HEK293 (cell line): ENCODE measurements around the gene PRPF8.
A peak's percentile ranks its signal among the peaks of the same experiment; 100 is the strongest.

ENCODE experiments used
- BCL11A ChIP-seq: fragments of 450-650 bp; formaldehyde crosslinking; IDR thresholded peaks from 2 replicates; pipeline ENCODE4 v1.5.1; 2016; ENCODE audit warnings: low read depth, missing biosample characterization, missing genetic modification characterization
- GFI1B ChIP-seq: fragments of 450-650 bp; formaldehyde crosslinking; IDR thresholded peaks from 2 replicates; pipeline ENCODE4 v1.5.1; 2016; ENCODE audit warnings: missing biosample characterization, missing genetic modification characterization
- HOXA7 ChIP-seq: sonication (generic); formaldehyde crosslinking; IDR thresholded peaks from 2 replicates; pipeline ENCODE4 v1.8.1; 2022; ENCODE audit warnings: missing genetic modification reagents, borderline replicate concordance
- HOXC10 ChIP-seq: sonication (generic); formaldehyde crosslinking; IDR thresholded peaks from 2 replicates; pipeline ENCODE4 v1.8.1; 2023; ENCODE audit warnings: mild to moderate bottlenecking, missing genetic modification reagents
- OSR2 ChIP-seq: fragments of 450-650 bp; formaldehyde crosslinking; IDR thresholded peaks from 2 replicates; pipeline ENCODE4 v1.5.1; 2016; ENCODE audit warnings: missing biosample characterization, missing genetic modification characterization
- PATZ1 ChIP-seq: fragments of 450-650 bp; formaldehyde crosslinking; IDR thresholded peaks from 2 replicates; pipeline ENCODE4 v1.5.1; 2016; ENCODE audit warnings: missing biosample characterization, missing genetic modification characterization
- RBAK ChIP-seq: fragments of 450-650 bp; formaldehyde crosslinking; IDR thresholded peaks from 2 replicates; pipeline ENCODE4 v1.5.1; 2016; ENCODE audit warnings: missing biosample characterization, missing genetic modification characterization
- REPIN1 ChIP-seq: fragments of 450-650 bp; formaldehyde crosslinking; IDR thresholded peaks from 2 replicates; pipeline ENCODE4 v1.5.1; 2017; ENCODE audit warnings: missing biosample characterization, missing genetic modification characterization, low read depth
- TCF7L2 ChIP-seq: IDR thresholded peaks from 2 replicates; pipeline ENCODE4 v1.6.1; 2011; ENCODE audit warnings: low read depth, mild to moderate bottlenecking, inconsistent platforms, low read length, moderate library complexity, borderline replicate concordance
- YY1 ChIP-seq: fragments of 450-650 bp; formaldehyde crosslinking; IDR thresholded peaks from 2 replicates; pipeline ENCODE4 v1.5.1; 2018; ENCODE audit warnings: missing biosample characterization, missing genetic modification characterization
- ZBTB10 ChIP-seq: fragments of 450-650 bp; formaldehyde crosslinking; IDR thresholded peaks from 2 replicates; pipeline ENCODE4 v1.5.1; 2016; ENCODE audit warnings: missing biosample characterization, missing genetic modification characterization
- ZBTB26 ChIP-seq: fragments of 450-650 bp; formaldehyde crosslinking; optimal IDR thresholded peaks from 2 replicates; pipeline ENCODE3; 2016; ENCODE audit warnings: missing biosample characterization, mild to moderate bottlenecking, missing genetic modification characterization
- ZBTB8A ChIP-seq: fragments of 450-650 bp; formaldehyde crosslinking; IDR thresholded peaks from 2 replicates; pipeline ENCODE4 v1.5.1; 2016; ENCODE audit warnings: missing biosample characterization, missing genetic modification characterization
- ZNF114 ChIP-seq: fragments of 450-650 bp; formaldehyde crosslinking; IDR thresholded peaks from 2 replicates; pipeline ENCODE4 v1.5.0; 2017; ENCODE audit warnings: missing biosample characterization, missing genetic modification characterization
- ZNF121 ChIP-seq: fragments of 450-650 bp; formaldehyde crosslinking; IDR thresholded peaks from 2 replicates; pipeline ENCODE4 v1.5.1; 2016; ENCODE audit warnings: missing biosample characterization, missing genetic modification characterization
- ZNF248 ChIP-seq: fragments of 450-650 bp; formaldehyde crosslinking; IDR thresholded peaks from 2 replicates; pipeline ENCODE4 v1.5.1; 2017; ENCODE audit warnings: missing biosample characterization, missing genetic modification characterization
- ZNF341 ChIP-seq: fragments of 450-650 bp; formaldehyde crosslinking; IDR thresholded peaks from 2 replicates; pipeline ENCODE4; 2016; ENCODE audit warnings: low read depth, missing biosample characterization, missing genetic modification characterization
- ZNF354C ChIP-seq: fragments of 450-650 bp; formaldehyde crosslinking; IDR thresholded peaks from 2 replicates; pipeline ENCODE4 v1.5.1; 2016; ENCODE audit warnings: missing biosample characterization, missing genetic modification characterization, low read depth, borderline replicate concordance
- ZNF416 ChIP-seq: fragments of 450-650 bp; formaldehyde crosslinking; IDR thresholded peaks from 2 replicates; pipeline ENCODE4 v1.5.1; 2016; ENCODE audit warnings: missing biosample characterization, missing genetic modification characterization
- ZNF488 ChIP-seq: fragments of 450-650 bp; formaldehyde crosslinking; IDR thresholded peaks from 2 replicates; pipeline ENCODE4 v1.5.1; 2016; ENCODE audit warnings: missing biosample characterization, missing genetic modification characterization
- ZNF518A ChIP-seq: fragments of 450-650 bp; formaldehyde crosslinking; conservative IDR thresholded peaks from 2 replicates; pipeline ENCODE4 v1.5.1; 2016; ENCODE audit warnings: low read depth, missing biosample characterization, missing genetic modification characterization
- ZNF529 ChIP-seq: fragments of 450-650 bp; formaldehyde crosslinking; IDR thresholded peaks from 2 replicates; pipeline ENCODE4 v1.5.1; 2017; ENCODE audit warnings: missing genetic modification characterization, missing biosample characterization; ENCODE audit not compliant: insufficient replicate concordance
- ZNF560 ChIP-seq: fragments of 450-650 bp; formaldehyde crosslinking; IDR thresholded peaks from 2 replicates; pipeline ENCODE4 v1.5.1; 2017; ENCODE audit warnings: missing biosample characterization, missing genetic modification characterization, borderline replicate concordance
- ZNF600 ChIP-seq: fragments of 450-650 bp; formaldehyde crosslinking; IDR thresholded peaks from 2 replicates; pipeline ENCODE4 v1.5.1; 2016; ENCODE audit warnings: missing biosample characterization, missing genetic modification characterization
- ZNF624 ChIP-seq: fragments of 450-650 bp; formaldehyde crosslinking; IDR thresholded peaks from 2 replicates; pipeline ENCODE4 v1.5.1; 2017; ENCODE audit warnings: missing biosample characterization, missing genetic modification characterization
- ZNF707 ChIP-seq: fragments of 450-650 bp; formaldehyde crosslinking; IDR thresholded peaks from 2 replicates; pipeline ENCODE4 v1.5.1; 2016; ENCODE audit warnings: missing biosample characterization, missing genetic modification characterization
- ZSCAN16 ChIP-seq: fragments of 450-650 bp; formaldehyde crosslinking; IDR thresholded peaks from 2 replicates; pipeline ENCODE4 v1.5.1; 2016; ENCODE audit warnings: missing biosample characterization, missing genetic modification characterization
- ZSCAN30 ChIP-seq: fragments of 450-650 bp; IDR thresholded peaks from 2 replicates; pipeline ENCODE4 v1.5.1; 2018; ENCODE audit warnings: missing biosample characterization, mild to moderate bottlenecking, missing genetic modification characterization, moderate library complexity

The PRPF8 gene

GRCh38 chr17:1716912-1717695, 32.4 kb upstream of the PRPF8 start (continued):
- TF ChIP-seq ZNF488 (tag by site-specific recombination) = no peak
- TF ChIP-seq ZNF114 (tag by site-specific recombination) = no peak
- peak; percentile 30; the same call in 1 of the 2 replicates for TF ChIP-seq TCF7L2
- no peak for TF ChIP-seq OSR2
- no peak for TF ChIP-seq GFI1B (tag by site-specific recombination)
- TF ChIP-seq RBAK = no peak
- no peak for TF ChIP-seq ZNF121 (tag by site-specific recombination)
- no peak for TF ChIP-seq ZNF416 (tag by site-specific recombination)
- TF ChIP-seq ZBTB10 (tag by site-specific recombination) = 0 out of 2 replicates have a peak, but pooled peaks have one; percentile 56
- TF ChIP-seq BCL11A (tag by site-specific recombination) = peak; percentile 24; the same call in 1 of the 2 replicates
- no peak for TF ChIP-seq ZNF600 (tag by site-specific recombination)
- no peak for TF ChIP-seq ZSCAN30 (tag by site-specific recombination)
- no peak for TF ChIP-seq ZBTB8A
- no peak for TF ChIP-seq ZBTB26 (tag by site-specific recombination)
- no peak for TF ChIP-seq ZNF624 (tag by site-specific recombination)
- no peak for TF ChIP-seq ZNF248 (tag by site-specific recombination)
- peak; percentile 71 for TF ChIP-seq PATZ1 (tag by site-specific recombination)
- no peak for TF ChIP-seq REPIN1
- no peak for TF ChIP-seq ZNF354C
- no peak for TF ChIP-seq YY1 (tag by site-specific recombination)
- TF ChIP-seq HOXA7 (CRISPR knock-in tag) = no peak
- TF ChIP-seq ZNF707 (tag by site-specific recombination) = no peak
- TF ChIP-seq ZNF518A (tag by site-specific recombination) = no peak
- no peak for TF ChIP-seq ZNF560 (tag by site-specific recombination)
- no peak for TF ChIP-seq ZNF529 (tag by site-specific recombination)
- no peak for TF ChIP-seq ZSCAN16 (tag by site-specific recombination)
- TF ChIP-seq ZNF341 (tag by site-specific recombination) = peak; percentile 98
- TF ChIP-seq HOXC10 (CRISPR knock-in tag) = no peak
